BE2C (cell line): ENCODE results near the gene EPS8.

ENCODE experiments used
- DNase-seq: peaks from one replicate; pipeline ENCODE4 v3.0.0-alpha.2; 2020
- H3K27me3 ChIP-seq: fragments of 250-450 bp; sonication (Bioruptor Pico); 2 replicates; pipeline ENCODE4 v1.5.1; 2020; ENCODE audit warnings: mild to moderate bottlenecking
- H3K36me3 ChIP-seq: fragments of 250-450 bp; sonication (Bioruptor Pico); 2 replicates; pipeline ENCODE4 v1.5.1; 2020; ENCODE audit warnings: mild to moderate bottlenecking
- H3K4me1 ChIP-seq: fragments of 250-450 bp; sonication (Bioruptor Pico); 2 replicates; pipeline ENCODE4 v1.5.1; 2020
- H3K4me3 ChIP-seq: 2 replicates; pipeline ENCODE4 v1.5.1; 2011; ENCODE audit warnings: low read depth, low read length
- H3K9me3 ChIP-seq: fragments of 250-450 bp; sonication (Bioruptor Pico); 2 replicates; pipeline ENCODE4 v1.5.1; 2020
- TF ChIP-seq, protein P1 (sequence below): IDR thresholded peaks from 2 replicates; pipeline ENCODE4 v1.5.1; 2012; ENCODE audit warnings: mild to moderate bottlenecking, low read depth, low read length

The EPS8 gene

DNA sequence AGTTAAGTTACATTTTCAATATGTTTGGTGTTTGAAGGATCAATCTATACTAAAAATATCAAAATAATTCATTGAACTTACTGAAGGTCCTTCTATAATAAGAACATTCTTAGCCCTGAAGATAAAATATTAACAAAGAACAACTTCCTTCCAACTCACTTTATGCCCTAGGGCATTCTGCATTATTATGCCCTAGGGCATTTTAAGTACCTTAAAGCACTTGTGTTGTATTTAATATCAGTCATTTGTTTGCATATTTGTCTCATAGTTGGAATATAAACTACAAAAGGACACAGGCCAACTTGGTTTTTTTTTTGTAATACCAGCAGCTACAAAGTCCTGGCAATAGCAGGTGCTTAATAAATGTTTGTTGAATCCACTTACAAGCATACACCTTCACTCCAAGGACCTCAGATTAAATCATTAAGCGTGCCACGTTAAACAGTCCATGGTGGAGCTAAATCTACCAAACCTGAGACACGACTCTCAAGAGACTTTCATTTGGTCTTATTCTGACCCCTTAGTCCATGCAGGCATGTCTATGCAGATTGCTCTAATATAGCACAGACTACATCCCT, 50.7 kb downstream of the EPS8 start:
- H3K36me3 ChIP-seq: no peaks in the 10 kb centered on the region
- peaks cover 6% of the 10 kb centered on the region for H3K27me3 ChIP-seq
- TF ChIP-seq, protein P1, sequence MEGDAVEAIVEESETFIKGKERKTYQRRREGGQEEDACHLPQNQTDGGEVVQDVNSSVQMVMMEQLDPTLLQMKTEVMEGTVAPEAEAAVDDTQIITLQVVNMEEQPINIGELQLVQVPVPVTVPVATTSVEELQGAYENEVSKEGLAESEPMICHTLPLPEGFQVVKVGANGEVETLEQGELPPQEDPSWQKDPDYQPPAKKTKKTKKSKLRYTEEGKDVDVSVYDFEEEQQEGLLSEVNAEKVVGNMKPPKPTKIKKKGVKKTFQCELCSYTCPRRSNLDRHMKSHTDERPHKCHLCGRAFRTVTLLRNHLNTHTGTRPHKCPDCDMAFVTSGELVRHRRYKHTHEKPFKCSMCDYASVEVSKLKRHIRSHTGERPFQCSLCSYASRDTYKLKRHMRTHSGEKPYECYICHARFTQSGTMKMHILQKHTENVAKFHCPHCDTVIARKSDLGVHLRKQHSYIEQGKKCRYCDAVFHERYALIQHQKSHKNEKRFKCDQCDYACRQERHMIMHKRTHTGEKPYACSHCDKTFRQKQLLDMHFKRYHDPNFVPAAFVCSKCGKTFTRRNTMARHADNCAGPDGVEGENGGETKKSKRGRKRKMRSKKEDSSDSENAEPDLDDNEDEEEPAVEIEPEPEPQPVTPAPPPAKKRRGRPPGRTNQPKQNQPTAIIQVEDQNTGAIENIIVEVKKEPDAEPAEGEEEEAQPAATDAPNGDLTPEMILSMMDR: no peak
- H3K9me3 ChIP-seq: no peaks in the 10 kb centered on the region
- DNase-seq: no peak
- H3K4me3 ChIP-seq: no peak overlapping the region
- H3K4me1 ChIP-seq: no peaks in the 10 kb centered on the region

DNA sequence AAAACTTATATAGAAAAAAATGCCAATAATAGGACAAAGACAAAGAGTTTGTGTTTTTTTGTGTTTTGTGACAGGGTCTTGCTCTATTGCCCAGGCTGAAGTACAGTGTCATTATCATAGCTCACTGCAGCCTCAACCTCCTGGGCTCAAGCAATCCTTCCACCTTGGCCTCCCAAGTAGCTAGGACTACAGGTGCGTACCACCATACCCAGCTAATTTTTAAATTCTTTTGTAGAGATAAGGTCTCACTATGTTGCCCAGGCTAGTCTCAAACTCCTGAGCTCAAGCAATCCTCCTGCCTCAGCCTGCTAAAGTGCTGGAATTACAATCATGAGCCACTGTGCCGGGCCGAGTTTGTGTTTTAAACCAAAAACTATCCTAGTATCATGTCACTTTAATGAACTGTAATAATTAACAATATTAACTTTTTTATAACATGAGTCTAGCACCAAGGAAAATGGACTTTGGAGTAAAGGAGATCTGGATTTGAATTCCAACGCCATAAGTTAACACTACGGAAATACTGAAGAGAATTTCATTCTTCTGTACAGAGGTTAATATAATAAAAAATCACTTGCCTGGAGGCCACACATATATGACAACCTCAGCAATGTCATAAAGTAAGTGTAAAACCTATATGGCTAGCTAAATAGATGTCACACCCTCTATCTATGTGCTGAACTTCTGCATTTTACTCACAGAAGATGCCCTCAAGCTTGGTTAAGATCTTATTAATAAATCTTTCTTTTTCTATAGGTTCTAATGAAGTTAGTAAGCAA, 53.2 kb downstream of the EPS8 start:
- DNase-seq: no peak
- no peak overlapping the region for H3K4me3 ChIP-seq
- H3K27me3 ChIP-seq: peaks cover 6% of the 10 kb centered on the region
- no peaks in the 10 kb centered on the region for H3K36me3 ChIP-seq
- no peaks in the 10 kb centered on the region for H3K4me1 ChIP-seq
- TF ChIP-seq, protein P1: no peak
- H3K9me3 ChIP-seq: no peaks in the 10 kb centered on the region

DNA sequence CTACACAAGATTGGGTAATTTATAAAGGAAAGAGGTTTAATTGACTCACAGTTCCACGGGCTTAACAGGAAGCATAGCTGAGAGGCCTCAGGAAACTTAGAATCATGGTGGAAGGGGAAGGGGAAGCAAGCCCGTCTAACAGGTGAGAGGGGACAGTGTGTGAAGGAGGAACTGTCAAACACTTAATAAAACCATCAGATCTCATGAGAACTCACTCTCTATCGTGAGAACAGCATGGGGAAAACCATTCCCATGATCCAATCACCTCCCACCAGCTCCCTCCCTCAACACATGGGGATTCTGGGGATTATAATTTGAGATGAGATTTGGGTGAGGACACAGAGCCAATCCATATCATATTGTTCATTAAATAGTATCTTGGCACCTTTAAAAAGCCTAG, 56.1 kb downstream of the EPS8 start:
- TF ChIP-seq, protein P1: no peak
- Histone ChIP-seq H3K4me1 (no peaks in the 10 kb centered on the region), H3K36me3 (no peaks in the 10 kb centered on the region), H3K9me3 (no peaks in the 10 kb centered on the region), H3K27me3 (peaks cover 16% of the 10 kb centered on the region), H3K4me3 (no peak overlapping the region)
- DNase-seq: no peak

DNA sequence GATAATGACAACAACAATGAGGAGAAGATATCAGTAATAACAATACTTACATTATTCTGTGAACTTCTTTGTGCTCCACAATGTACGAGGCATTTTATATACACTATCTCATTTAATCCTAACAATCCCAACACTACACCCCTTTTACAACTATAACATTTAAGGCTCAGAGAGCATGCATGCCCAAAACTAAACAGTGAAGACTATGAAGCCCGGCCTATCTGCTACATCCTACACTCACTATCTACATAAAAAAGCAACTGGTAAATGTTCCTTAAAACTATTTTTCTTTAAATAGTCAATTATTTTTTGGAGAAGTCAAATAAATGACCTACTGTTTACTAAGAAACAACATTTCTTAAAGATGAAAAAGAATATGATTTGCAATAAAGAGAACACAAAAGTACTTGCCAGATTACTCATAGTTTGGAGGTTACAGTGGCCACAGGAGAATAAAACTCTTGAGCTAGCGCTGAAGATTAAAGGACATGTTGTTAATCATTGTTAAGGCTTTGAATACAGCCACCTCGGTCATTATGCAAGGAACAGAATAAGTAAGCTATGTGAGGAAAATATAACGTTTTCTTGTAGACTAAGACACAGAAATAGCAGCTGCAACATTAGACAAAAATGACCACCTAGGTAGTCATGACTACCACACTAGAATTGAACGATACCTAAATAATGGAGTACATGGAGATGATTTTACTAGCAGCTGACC, 56.7 kb downstream of the EPS8 start:
- TF ChIP-seq, protein P1: no peak
- Histone ChIP-seq H3K36me3 (no peaks in the 10 kb centered on the region), H3K4me3 (no peak overlapping the region), H3K27me3 (peaks cover 20% of the 10 kb centered on the region), H3K4me1 (no peaks in the 10 kb centered on the region), H3K9me3 (no peaks in the 10 kb centered on the region)
- DNase-seq: no peak

DNA sequence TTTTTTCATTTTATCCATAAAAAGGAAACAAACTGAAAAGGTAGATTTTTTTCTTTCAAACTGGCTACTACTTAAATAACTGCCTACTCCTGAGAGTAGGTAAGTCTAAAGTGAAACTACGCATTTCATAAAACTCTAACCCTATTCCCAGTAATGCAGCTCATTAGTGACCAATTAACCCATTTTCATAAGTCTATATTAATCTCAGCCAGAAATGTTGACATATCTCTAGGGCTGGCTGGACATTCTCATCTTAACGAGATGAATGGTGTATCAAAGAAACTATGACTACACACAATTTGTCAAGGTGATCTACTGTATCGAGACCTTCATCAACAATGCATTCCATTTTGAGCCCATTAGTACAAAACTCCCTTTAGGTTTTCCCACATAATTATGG, 57.2 kb downstream of the EPS8 start:
- H3K27me3 ChIP-seq: peaks cover 20% of the 10 kb centered on the region
- H3K9me3 ChIP-seq: no peaks in the 10 kb centered on the region
- H3K4me3 ChIP-seq: no peak overlapping the region
- no peaks in the 10 kb centered on the region for H3K4me1 ChIP-seq
- no peaks in the 10 kb centered on the region for H3K36me3 ChIP-seq
- TF ChIP-seq, protein P1: no peak
- DNase-seq: no peak
